Ishikawa (cell line): Measurements from ENCODE around the gene CALN1.

ENCODE experiments used
- CEBPB ChIP-seq: IDR thresholded peaks from 2 replicates; pipeline ENCODE4 v1.6.1; 2012
- CREB1 ChIP-seq: IDR thresholded peaks from 2 replicates; pipeline ENCODE4 v1.6.1; 2012; ENCODE audit warnings: low read depth
- EGR1 ChIP-seq: IDR thresholded peaks from 2 replicates; pipeline ENCODE4 v1.6.1; 2012
- EP300 ChIP-seq: IDR thresholded peaks from 2 replicates; pipeline ENCODE4 v1.6.1; 2012; ENCODE audit warnings: borderline replicate concordance
- FOXM1 ChIP-seq: IDR thresholded peaks from 2 replicates; pipeline ENCODE4 v1.6.1; 2012; ENCODE audit warnings: low read depth, borderline replicate concordance
- NFIC ChIP-seq: IDR thresholded peaks from 2 replicates; pipeline ENCODE4 v1.6.1; 2012
- RAD21 ChIP-seq: IDR thresholded peaks from 2 replicates; pipeline ENCODE4 v1.6.1; 2012; ENCODE audit warnings: low read depth
- TAF1 ChIP-seq: IDR thresholded peaks from 2 replicates; pipeline ENCODE4 v1.6.1; 2012; ENCODE audit warnings: low read depth, mild to moderate bottlenecking
- TCF12 ChIP-seq: IDR thresholded peaks from 2 replicates; pipeline ENCODE4 v1.6.1; 2012; ENCODE audit warnings: low read depth
- TEAD4 ChIP-seq: IDR thresholded peaks from 2 replicates; pipeline ENCODE4 v1.6.1; 2012
- USF1 ChIP-seq: IDR thresholded peaks from 2 replicates; pipeline ENCODE4 v1.6.1; 2012
- YY1 ChIP-seq: IDR thresholded peaks from 2 replicates; pipeline ENCODE4 v1.6.1; 2012; ENCODE audit warnings: low read depth
- ZBTB7A ChIP-seq: IDR thresholded peaks from 2 replicates; pipeline ENCODE4 v1.6.1; 2012; ENCODE audit warnings: low read depth
- TF ChIP-seq, protein P1 (sequence below): IDR thresholded peaks from 2 replicates; pipeline ENCODE4 v1.6.1; 2012
- TF ChIP-seq, protein P2 (sequence below): IDR thresholded peaks from 2 replicates; pipeline ENCODE4 v1.6.1; 2012; ENCODE audit warnings: low read depth, mild to moderate bottlenecking

CALN1 gene

GRCh38 chr7:71835056-71835455 is 577.1 kb downstream of the CALN1 start:
- TF ChIP-seq TEAD4 (no peak), EP300 (no peak), CEBPB (no peak), RAD21 (no peak), USF1 (no peak), TCF12 (no peak), YY1 (no peak), FOXM1 (no peak), ZBTB7A (no peak), NFIC (no peak)

DNA sequence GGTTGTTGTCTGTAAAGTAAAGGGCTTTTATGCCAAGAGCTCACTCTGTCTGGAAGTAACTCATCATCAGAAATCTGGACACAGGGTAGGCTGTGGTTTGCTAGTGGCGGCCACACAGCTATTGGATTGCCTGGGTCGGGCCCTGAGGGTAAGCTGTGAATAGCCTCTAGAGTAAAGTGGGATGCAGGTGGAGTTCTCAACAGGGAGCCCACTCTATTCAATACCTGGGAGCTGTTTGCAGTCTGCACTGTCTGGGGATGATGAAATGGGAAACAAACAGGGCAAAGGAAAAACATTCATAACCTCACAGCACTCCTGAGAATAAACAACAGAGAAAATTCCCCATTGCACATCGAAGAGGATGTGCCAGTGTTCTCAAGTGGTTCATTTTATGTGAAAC is 582.6 kb downstream of the CALN1 start:
- TF ChIP-seq USF1 (no peak), EGR1 (no peak), YY1 (no peak), CEBPB (no peak), CREB1 (no peak), TCF12 (no peak), FOXM1 (no peak), RAD21 (no peak)

- TF ChIP-seq TAF1: no peak
- no peak for TF ChIP-seq ZBTB7A
- no peak for TF ChIP-seq CREB1
- TF ChIP-seq CEBPB: no peak
- no peak for TF ChIP-seq TEAD4
- TF ChIP-seq YY1: no peak
- no peak for TF ChIP-seq EP300
- no peak for TF ChIP-seq FOXM1
- no peak for TF ChIP-seq EGR1
- TF ChIP-seq, protein P1, sequence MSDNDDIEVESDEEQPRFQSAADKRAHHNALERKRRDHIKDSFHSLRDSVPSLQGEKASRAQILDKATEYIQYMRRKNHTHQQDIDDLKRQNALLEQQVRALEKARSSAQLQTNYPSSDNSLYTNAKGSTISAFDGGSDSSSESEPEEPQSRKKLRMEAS: no peak
- TF ChIP-seq, protein P2, sequence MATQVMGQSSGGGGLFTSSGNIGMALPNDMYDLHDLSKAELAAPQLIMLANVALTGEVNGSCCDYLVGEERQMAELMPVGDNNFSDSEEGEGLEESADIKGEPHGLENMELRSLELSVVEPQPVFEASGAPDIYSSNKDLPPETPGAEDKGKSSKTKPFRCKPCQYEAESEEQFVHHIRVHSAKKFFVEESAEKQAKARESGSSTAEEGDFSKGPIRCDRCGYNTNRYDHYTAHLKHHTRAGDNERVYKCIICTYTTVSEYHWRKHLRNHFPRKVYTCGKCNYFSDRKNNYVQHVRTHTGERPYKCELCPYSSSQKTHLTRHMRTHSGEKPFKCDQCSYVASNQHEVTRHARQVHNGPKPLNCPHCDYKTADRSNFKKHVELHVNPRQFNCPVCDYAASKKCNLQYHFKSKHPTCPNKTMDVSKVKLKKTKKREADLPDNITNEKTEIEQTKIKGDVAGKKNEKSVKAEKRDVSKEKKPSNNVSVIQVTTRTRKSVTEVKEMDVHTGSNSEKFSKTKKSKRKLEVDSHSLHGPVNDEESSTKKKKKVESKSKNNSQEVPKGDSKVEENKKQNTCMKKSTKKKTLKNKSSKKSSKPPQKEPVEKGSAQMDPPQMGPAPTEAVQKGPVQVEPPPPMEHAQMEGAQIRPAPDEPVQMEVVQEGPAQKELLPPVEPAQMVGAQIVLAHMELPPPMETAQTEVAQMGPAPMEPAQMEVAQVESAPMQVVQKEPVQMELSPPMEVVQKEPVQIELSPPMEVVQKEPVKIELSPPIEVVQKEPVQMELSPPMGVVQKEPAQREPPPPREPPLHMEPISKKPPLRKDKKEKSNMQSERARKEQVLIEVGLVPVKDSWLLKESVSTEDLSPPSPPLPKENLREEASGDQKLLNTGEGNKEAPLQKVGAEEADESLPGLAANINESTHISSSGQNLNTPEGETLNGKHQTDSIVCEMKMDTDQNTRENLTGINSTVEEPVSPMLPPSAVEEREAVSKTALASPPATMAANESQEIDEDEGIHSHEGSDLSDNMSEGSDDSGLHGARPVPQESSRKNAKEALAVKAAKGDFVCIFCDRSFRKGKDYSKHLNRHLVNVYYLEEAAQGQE: no peak
- TF ChIP-seq USF1: no peak
- no peak for TF ChIP-seq TCF12
- no peak for TF ChIP-seq NFIC
- no peak for TF ChIP-seq RAD21
Measured at GRCh38 chr7:71828361-71828760, 583.8 kb downstream of the CALN1 start.

- TF ChIP-seq USF1 (no peak), CEBPB (no peak), RAD21 (no peak), CREB1 (no peak), NFIC (no peak), YY1 (no peak), EP300 (no peak), TCF12 (no peak), FOXM1 (no peak), TEAD4 (no peak), ZBTB7A (no peak), EGR1 (no peak), TAF1 (no peak)
- TF ChIP-seq, protein P1: no peak
- TF ChIP-seq, protein P2: no peak
Measured at GRCh38 chr7:71826141-71826540, 586.0 kb downstream of the CALN1 start.

DNA sequence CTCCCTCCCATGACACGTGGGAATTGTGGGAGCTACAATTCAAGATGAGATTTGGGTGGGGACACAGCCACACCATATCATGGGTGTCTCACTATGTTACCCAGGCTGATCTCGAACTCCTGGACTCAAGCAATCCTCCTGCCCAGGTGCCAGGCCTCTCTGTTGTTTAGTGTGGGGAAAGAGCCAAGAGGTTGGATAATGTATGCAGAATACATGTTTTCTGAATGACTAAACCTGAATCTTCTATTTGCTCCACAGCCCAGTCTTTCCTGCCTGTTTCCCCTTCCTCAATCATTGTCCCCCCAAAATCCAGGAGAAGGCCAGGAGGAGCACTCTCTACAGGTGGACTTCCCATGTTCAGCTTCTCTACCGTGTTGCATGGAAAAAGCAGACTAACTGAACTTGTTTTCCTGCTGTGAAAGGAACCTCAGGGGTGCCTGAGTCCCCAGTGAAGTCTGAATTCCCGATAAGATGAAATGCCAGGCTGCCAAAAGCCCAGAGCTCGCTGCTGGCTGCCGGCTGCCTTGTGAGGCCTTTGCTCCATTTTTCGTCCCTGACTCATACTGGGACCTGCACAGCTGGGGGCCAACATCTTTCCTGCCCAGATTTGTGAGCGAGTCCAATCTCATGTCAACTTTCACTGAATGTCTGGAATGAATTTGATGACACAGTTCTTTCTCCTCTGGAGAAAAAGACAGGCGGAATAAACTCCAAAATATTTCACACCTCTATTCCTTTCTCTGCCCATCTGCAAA is 588.0 kb downstream of the CALN1 start:
- TF ChIP-seq CEBPB (no peak), NFIC (no peak), TCF12 (no peak), TEAD4 (no peak), EGR1 (no peak), RAD21 (no peak), USF1 (no peak), EP300 (no peak), FOXM1 (no peak)
